Inflammatory macrophage treated with lipopolysaccharide for 1 hour (primary cell): ENCODE results near the gene DSC3.
A peak's percentile ranks its signal among the peaks of the same experiment; 100 is the strongest.

Source experiments
- DNase-seq, 2 donors: peaks; one replicate each; pipeline ENCODE4 v3.0.0-alpha.2; 2020 to 2022

DSC3 gene

GRCh38 chr18:31042406-31043181 is at the start of gene DSC3:
Gene DSC3 (minus strand): TSS chr18:31042742. CDS start chr18:31042660, 82 bp downstream.
- no peak for DNase-seq

GRCh38 chr18:31091350-31091749 is 48.8 kb upstream of the DSC3 start:
- DNase-seq = no peak

- no peak for DNase-seq
Measured at GRCh38 chr18:31088532-31088931, 46.0 kb upstream of the DSC3 start.

GRCh38 chr18:31079973-31080372 is 37.4 kb upstream of the DSC3 start:
- DNase-seq = peak; percentile 23 to 44

GRCh38 chr18:31077878-31078277 is 35.3 kb upstream of the DSC3 start:
- peak; percentile 43 to 58 for DNase-seq

GRCh38 chr18:31072175-31072574 is 29.6 kb upstream of the DSC3 start:
- no peak for DNase-seq

GRCh38 chr18:31070206-31070605 is 27.7 kb upstream of the DSC3 start:
- DNase-seq = no peak

- DNase-seq = no peak
Measured at GRCh38 chr18:31066266-31066665, 23.7 kb upstream of the DSC3 start.

GRCh38 chr18:31065036-31065773 is 22.7 kb upstream of the DSC3 start:
- DNase-seq = no peak

GRCh38 chr18:31064130-31064529 is 21.6 kb upstream of the DSC3 start:
- no peak for DNase-seq

- no peak for DNase-seq
Measured at GRCh38 chr18:31061945-31062344, 19.4 kb upstream of the DSC3 start.

GRCh38 chr18:31058897-31059296 is 16.4 kb upstream of the DSC3 start:
- DNase-seq = no peak

- DNase-seq = no peak
Measured at GRCh38 chr18:31057917-31058316, 15.4 kb upstream of the DSC3 start.

- no peak for DNase-seq
Measured at GRCh38 chr18:31057051-31057450, 14.5 kb upstream of the DSC3 start.

- no peak for DNase-seq
Measured at GRCh38 chr18:31056296-31056695, 13.8 kb upstream of the DSC3 start.

- DNase-seq = no peak
Measured at GRCh38 chr18:31050635-31051034, 8.1 kb upstream of the DSC3 start.

GRCh38 chr18:31049189-31049588 is 6.6 kb upstream of the DSC3 start:
- DNase-seq = no peak

GRCh38 chr18:31048216-31048615 is 5.7 kb upstream of the DSC3 start:
- DNase-seq = no peak

GRCh38 chr18:31046916-31047315 is 4.4 kb upstream of the DSC3 start:
- no peak for DNase-seq

- no peak for DNase-seq
Measured at GRCh38 chr18:31045599-31045998, 3.1 kb upstream of the DSC3 start.

GRCh38 chr18:31044926-31045325 is 2.4 kb upstream of the DSC3 start:
- no peak for DNase-seq

- DNase-seq = no peak
Measured at GRCh38 chr18:31043709-31044108, 1.2 kb upstream of the DSC3 start.

- DNase-seq = no peak
Measured at GRCh38 chr18:31042084-31042405, 497 bp downstream of the DSC3 start.

GRCh38 chr18:31041271-31042083 is 1.1 kb downstream of the DSC3 start:
- no peak for DNase-seq
